ENCODE measurements around the gene ELMO1. TPM values are rescaled to one million over a fixed set of nuclear protein-coding genes. Genes with fewer than 3 reads are reported as not detected.

The ELMO1 gene
- total RNA-seq, 1 experiment from 2014 or later: 7.8 TPM

GRCh38 chr7:37013771-37014170 lies 434.9 kb downstream of the ELMO1 start:
- Histone ChIP-seq H3K27ac (ENCODE audit: insufficient read length, low read depth, low read length) (no peak overlapping the region), H2BK120ac (ENCODE audit: low read depth, low read length, poor library complexity, severe bottlenecking) (no peak overlapping the region), H3K23me2 (ENCODE audit: insufficient read length, low read depth, low read length, poor library complexity, severe bottlenecking) (no peaks in the 10 kb centered on the region), H2AFZ (ENCODE audit: low read length) (no peak overlapping the region), H3K4me1 (ENCODE audit: insufficient read depth, low read length) (no peaks in the 10 kb centered on the region), H3K23ac (ENCODE audit: insufficient read length, low read depth, low read length) (no peak overlapping the region), H3K27me3 (ENCODE audit: insufficient read depth, low read length) (no peaks in the 10 kb centered on the region), H2BK12ac (ENCODE audit: insufficient read length, low read depth, low read length) (no peak overlapping the region), H3K4me2 (ENCODE audit: insufficient read depth, insufficient read length, low read length) (no peak overlapping the region), H4K91ac (ENCODE audit: insufficient read length, low read depth, low read length) (no peak overlapping the region), H3K9me3 (ENCODE audit: control insufficient read depth, low read depth, low read length) (no peaks in the 10 kb centered on the region), H4K8ac (replicated peaks; ENCODE audit: insufficient read length, low read depth, low read length) (no peak overlapping the region), H2BK15ac (ENCODE audit: low read depth, low read length) (no peak overlapping the region), H2BK5ac (ENCODE audit: insufficient read length, low read length) (no peak overlapping the region), H3K9ac (ENCODE audit: extremely low read depth, insufficient read length, low read length) (no peak overlapping the region), H4K5ac (ENCODE audit: insufficient read length, low read depth, low read length) (no peak overlapping the region), H3K79me2 (ENCODE audit: insufficient read depth, low read length) (no peaks in the 10 kb centered on the region), H2AK5ac (ENCODE audit: insufficient read length, low read length) (no peak overlapping the region), H3K56ac (ENCODE audit: insufficient read length, low read depth, low read length) (no peak overlapping the region), H3K4ac (ENCODE audit: low read depth, low read length) (no peak overlapping the region), H3K79me1 (ENCODE audit: insufficient read depth, low read depth, low read length, poor library complexity, severe bottlenecking) (no peaks in the 10 kb centered on the region), H2BK20ac (ENCODE audit: low read depth, low read length, poor library complexity, severe bottlenecking) (no peak overlapping the region), H3T11ph (ENCODE audit: low read length) (no peak overlapping the region), H3K18ac (ENCODE audit: insufficient read length, low read depth, low read length) (no peak overlapping the region), H3K14ac (ENCODE audit: insufficient read depth, low read length) (no peak overlapping the region), H4K20me1 (ENCODE audit: control insufficient read depth, insufficient read depth, insufficient read length) (no peaks in the 10 kb centered on the region)
- H3K4me1 Mint-ChIP-seq: peaks cover 5 to 6% of the 10 kb centered on the region in 2 experiments
- H3K9me3 Mint-ChIP-seq: no peaks in the 10 kb centered on the region
- no peaks in the 10 kb centered on the region for H3K36me3 Mint-ChIP-seq (ENCODE audit: insufficient read depth in 1 of 3, low read depth in 3 of 3)
- no peak for TF ChIP-seq CTCF (conservative IDR thresholded peaks at IDR 0.05)
- H3K4me3 Mint-ChIP-seq: no peak overlapping the region
- no peak for DNase-seq
- WGBS (ENCODE audit: extremely low coverage, insufficient read length, low lambda C conversion rate): no CpG with 5 or more reads among the region's 4 CpGs
- no peak overlapping the region for H3K27ac Mint-ChIP-seq
- H3K27me3 Mint-ChIP-seq (ENCODE audit: low read depth): no peaks in the 10 kb centered on the region; the same call in 1 of the 2 replicates
